ENCODE measurements around the gene SLC35F3.

DNA sequence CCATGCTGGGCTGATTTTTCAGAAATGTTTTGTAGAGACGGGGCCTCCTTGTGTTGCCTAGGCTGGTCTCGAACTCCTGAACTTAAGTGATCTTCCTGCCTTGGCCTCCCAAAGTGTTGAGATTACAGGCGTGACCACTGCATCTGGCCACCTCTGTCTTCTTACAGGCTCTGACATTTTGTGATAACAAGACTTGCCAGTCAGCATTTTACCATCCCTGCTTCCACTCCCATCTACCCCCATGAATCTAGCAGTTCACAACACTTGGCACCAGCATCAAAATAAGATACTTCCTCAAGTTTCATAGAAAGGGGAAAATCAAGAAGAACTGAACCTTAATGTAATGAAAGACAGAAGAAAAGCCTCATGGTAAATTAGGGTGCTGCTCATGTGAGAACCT lies 32.4 kb downstream of the SLC35F3 start:
- TF ChIP-seq TAF1 (IDR thresholded peaks at IDR 0.05; ENCODE audit: low read depth) (no peak), EGR1 (IDR thresholded peaks at IDR 0.05) (no peak), RAD21 (IDR thresholded peaks at IDR 0.05; ENCODE audit: low read depth) (no peak)
- TF ChIP-seq, protein P1, sequence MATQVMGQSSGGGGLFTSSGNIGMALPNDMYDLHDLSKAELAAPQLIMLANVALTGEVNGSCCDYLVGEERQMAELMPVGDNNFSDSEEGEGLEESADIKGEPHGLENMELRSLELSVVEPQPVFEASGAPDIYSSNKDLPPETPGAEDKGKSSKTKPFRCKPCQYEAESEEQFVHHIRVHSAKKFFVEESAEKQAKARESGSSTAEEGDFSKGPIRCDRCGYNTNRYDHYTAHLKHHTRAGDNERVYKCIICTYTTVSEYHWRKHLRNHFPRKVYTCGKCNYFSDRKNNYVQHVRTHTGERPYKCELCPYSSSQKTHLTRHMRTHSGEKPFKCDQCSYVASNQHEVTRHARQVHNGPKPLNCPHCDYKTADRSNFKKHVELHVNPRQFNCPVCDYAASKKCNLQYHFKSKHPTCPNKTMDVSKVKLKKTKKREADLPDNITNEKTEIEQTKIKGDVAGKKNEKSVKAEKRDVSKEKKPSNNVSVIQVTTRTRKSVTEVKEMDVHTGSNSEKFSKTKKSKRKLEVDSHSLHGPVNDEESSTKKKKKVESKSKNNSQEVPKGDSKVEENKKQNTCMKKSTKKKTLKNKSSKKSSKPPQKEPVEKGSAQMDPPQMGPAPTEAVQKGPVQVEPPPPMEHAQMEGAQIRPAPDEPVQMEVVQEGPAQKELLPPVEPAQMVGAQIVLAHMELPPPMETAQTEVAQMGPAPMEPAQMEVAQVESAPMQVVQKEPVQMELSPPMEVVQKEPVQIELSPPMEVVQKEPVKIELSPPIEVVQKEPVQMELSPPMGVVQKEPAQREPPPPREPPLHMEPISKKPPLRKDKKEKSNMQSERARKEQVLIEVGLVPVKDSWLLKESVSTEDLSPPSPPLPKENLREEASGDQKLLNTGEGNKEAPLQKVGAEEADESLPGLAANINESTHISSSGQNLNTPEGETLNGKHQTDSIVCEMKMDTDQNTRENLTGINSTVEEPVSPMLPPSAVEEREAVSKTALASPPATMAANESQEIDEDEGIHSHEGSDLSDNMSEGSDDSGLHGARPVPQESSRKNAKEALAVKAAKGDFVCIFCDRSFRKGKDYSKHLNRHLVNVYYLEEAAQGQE (IDR thresholded peaks at IDR 0.05; ENCODE audit: low read depth): no peak
- TF ChIP-seq, protein P2, sequence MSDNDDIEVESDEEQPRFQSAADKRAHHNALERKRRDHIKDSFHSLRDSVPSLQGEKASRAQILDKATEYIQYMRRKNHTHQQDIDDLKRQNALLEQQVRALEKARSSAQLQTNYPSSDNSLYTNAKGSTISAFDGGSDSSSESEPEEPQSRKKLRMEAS (IDR thresholded peaks at IDR 0.05): no peak

Measured in Ishikawa (cell line).